ENCODE results near the gene DCAF6.

GRCh38 chr1:168054117-168054516, 117.6 kb downstream of the DCAF6 start:
- TF ChIP-seq, protein P1, sequence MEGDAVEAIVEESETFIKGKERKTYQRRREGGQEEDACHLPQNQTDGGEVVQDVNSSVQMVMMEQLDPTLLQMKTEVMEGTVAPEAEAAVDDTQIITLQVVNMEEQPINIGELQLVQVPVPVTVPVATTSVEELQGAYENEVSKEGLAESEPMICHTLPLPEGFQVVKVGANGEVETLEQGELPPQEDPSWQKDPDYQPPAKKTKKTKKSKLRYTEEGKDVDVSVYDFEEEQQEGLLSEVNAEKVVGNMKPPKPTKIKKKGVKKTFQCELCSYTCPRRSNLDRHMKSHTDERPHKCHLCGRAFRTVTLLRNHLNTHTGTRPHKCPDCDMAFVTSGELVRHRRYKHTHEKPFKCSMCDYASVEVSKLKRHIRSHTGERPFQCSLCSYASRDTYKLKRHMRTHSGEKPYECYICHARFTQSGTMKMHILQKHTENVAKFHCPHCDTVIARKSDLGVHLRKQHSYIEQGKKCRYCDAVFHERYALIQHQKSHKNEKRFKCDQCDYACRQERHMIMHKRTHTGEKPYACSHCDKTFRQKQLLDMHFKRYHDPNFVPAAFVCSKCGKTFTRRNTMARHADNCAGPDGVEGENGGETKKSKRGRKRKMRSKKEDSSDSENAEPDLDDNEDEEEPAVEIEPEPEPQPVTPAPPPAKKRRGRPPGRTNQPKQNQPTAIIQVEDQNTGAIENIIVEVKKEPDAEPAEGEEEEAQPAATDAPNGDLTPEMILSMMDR (IDR thresholded peaks at IDR 0.05): no peak
- TF ChIP-seq POLR2A (IDR thresholded peaks at IDR 0.05): no peak

Measured in lower leg skin (tissue), 3 donors.